K562 (cell line): Measurements from ENCODE around the gene ALOX12B. TPM values are rescaled to one million over a fixed set of nuclear protein-coding genes. Genes with fewer than 3 reads are reported as not detected.

Source experiments
- CBFA2T3 ChIP-seq: fragments of 450-650 bp; IDR thresholded peaks from 2 replicates; pipeline ENCODE4 v1.6.1; 2017
- CEBPB ChIP-seq: fragments of 450-650 bp; IDR thresholded peaks from 2 replicates; pipeline ENCODE4 v1.6.1; 2016; ENCODE audit warnings: missing genetic modification characterization, missing compliant biosample characterization
- CHD4 ChIP-seq: fragments of 200-600 bp; sonication (generic); IDR thresholded peaks from 3 replicates; pipeline ENCODE4 v1.6.1; 2012; ENCODE audit warnings: low read depth, mild to moderate bottlenecking, mixed read lengths, low read length, inconsistent platforms; ENCODE audit not compliant: insufficient read depth, insufficient replicate concordance, poor library complexity, severe bottlenecking
- FOSL1 ChIP-seq: fragments of 200-800 bp; sonication (Bioruptor generic); conservative IDR thresholded peaks from 2 replicates; pipeline ENCODE4 v1.6.1; 2016; ENCODE audit warnings: missing genetic modification characterization, missing compliant biosample characterization
- GATAD2A ChIP-seq: fragments of 450-650 bp; IDR thresholded peaks from 2 replicates; pipeline ENCODE4 v1.6.1; 2017
- HES1 ChIP-seq: fragments of 450-650 bp; IDR thresholded peaks from 2 replicates; pipeline ENCODE4 v1.6.1; 2016; ENCODE audit warnings: low read depth, mild to moderate bottlenecking, moderate library complexity
- HLTF ChIP-seq: fragments of 450-650 bp; IDR thresholded peaks from 2 replicates; pipeline ENCODE4 v1.6.1; 2016
- MAZ ChIP-seq, 2 experiments: fragments of 450-650 bp in 1 of 2; sonication (generic) in 1 of 2; formaldehyde crosslinking; IDR thresholded peaks in 1 of 2; conservative IDR thresholded peaks in 1 of 2; 2 replicates each; pipeline versions ENCODE4 v1.4.0 to v1.5.0; 2020; ENCODE audit warnings: mild to moderate bottlenecking in 1 of 2, missing genetic modification reagents in 1 of 2
- MCM5 ChIP-seq: fragments of 450-650 bp; IDR thresholded peaks from 2 replicates; pipeline ENCODE4 v1.6.1; 2016; ENCODE audit warnings: low read depth
- MLLT1 ChIP-seq, 2 experiments: fragments of 450-650 bp; IDR thresholded peaks; 2 replicates each; pipeline ENCODE4 v1.6.1; 2016
- NFIC ChIP-seq: fragments of 450-650 bp; IDR thresholded peaks from 2 replicates; pipeline ENCODE4 v1.6.1; 2017; ENCODE audit warnings: mild to moderate bottlenecking, inconsistent platforms
- SAP30 ChIP-seq: fragments of 200-600 bp; sonication (generic); IDR thresholded peaks from 2 replicates; pipeline ENCODE4 v1.6.1; 2012; ENCODE audit warnings: borderline replicate concordance, low read depth, mild to moderate bottlenecking, moderate library complexity, low read length, control low read depth, inconsistent platforms; ENCODE audit not compliant: insufficient read depth, poor library complexity, severe bottlenecking
- SRSF1 ChIP-seq: fragments of 200-400 bp; formaldehyde crosslinking; IDR thresholded peaks from 2 replicates; pipeline ENCODE4 v1.6.1; 2017; ENCODE audit warnings: mild to moderate bottlenecking, low read depth, low read length, moderate library complexity
- STAT6 ChIP-seq: sonication (generic); formaldehyde crosslinking; IDR thresholded peaks from 2 replicates; pipeline ENCODE4 v1.8.1; 2023; ENCODE audit warnings: mild to moderate bottlenecking, missing genetic modification reagents
- ZNF518B ChIP-seq: fragments of 250-450 bp; sonication (Bioruptor Pico); IDR thresholded peaks from 2 replicates; pipeline ENCODE4 v1.5.0; 2021; ENCODE audit warnings: mild to moderate bottlenecking, moderate library complexity
- ZNF707 ChIP-seq: fragments of 250-450 bp; sonication (Bioruptor Pico); conservative IDR thresholded peaks from 2 replicates; pipeline ENCODE4 v1.8.0; 2022; ENCODE audit warnings: inconsistent platforms, mild to moderate bottlenecking, moderate library complexity
- ZNF764 ChIP-seq: fragments of 250-450 bp; sonication (Bioruptor Pico); IDR thresholded peaks from 2 replicates; pipeline ENCODE4 v1.4.0; 2020; ENCODE audit warnings: low read depth, mild to moderate bottlenecking, moderate library complexity
- polyA plus RNA-seq, 8 experiments: library from polyadenylated mRNA; depleted of rRNA in 4 of 8; stranded (reverse) in 5 of 8; unstranded in 3 of 8; fragments of >200 nt; fragmentation: Nextera tagmentation in 2 of 8; fragmentation: Illumina TruSeq in 1 of 8; extraction: Ambion mirVana in 2 of 8; extraction: Trizol in 1 of 8; gene quantifications; 2 replicates each; pipeline versions ENCODE4 v1.2.1 to v1.2.3, GENCODE V29; 2011 to 2014; ENCODE audit warnings: inconsistent platforms in 1 of 8, missing spikeins in 1 of 8
- total RNA-seq, 7 experiments: library from RNA; depleted of rRNA in 6 of 7; stranded (reverse); fragments of >200 nt in 6 of 7; fragmentation: Illumina TruSeq in 2 of 7; extraction: Trizol in 2 of 7; gene quantifications; 2 replicates each; pipeline versions ENCODE4 v1.2.1 to v1.2.3, GENCODE V29; 2011 to 2021; ENCODE audit warnings: low replicate concordance in 1 of 7

ALOX12B gene
- total and polyA plus RNA-seq, 9 of the 15 experiments (the other 6 are each of a cell fraction or from before 2014, with no cell fraction given) = not detected

GRCh38 chr17:8062435-8062806 is 25.1 kb downstream of the ALOX12B start (continued):
- TF ChIP-seq STAT6 (CRISPR knock-in tag) (no peak), SRSF1 (no peak), FOSL1 (tag) (peak; percentile 22; the same call in 1 of the 2 replicates), CHD4 (no peak), MAZ (CRISPR knock-in tag; conservative IDR thresholded peaks at IDR 0.05 in 1 of 2, IDR thresholded peaks at IDR 0.05 in 1 of 2) (no peak), MCM5 (no peak), HES1 (no peak), NFIC (peak; percentile 70), ZNF764 (CRISPR knock-in tag) (no peak), CBFA2T3 (peak; percentile 53), SAP30 (no peak), HLTF (no peak), CEBPB (no peak), MLLT1 (IDR thresholded peaks at IDR 0.05) (no peak), ZNF707 (CRISPR knock-in tag) (no peak), ZNF518B (no peak), GATAD2A (no peak)
